H9 (cell line): ENCODE results near the gene PCARE. TPM values are rescaled to one million over a fixed set of nuclear protein-coding genes. Genes with fewer than 3 reads are reported as not detected.

Experiments
- DNase-seq: peaks from one replicate; pipeline ENCODE4 v3.0.0-alpha.2; 2017
- H2AFZ ChIP-seq: one replicate; pipeline ENCODE4 v1.6.1; 2013; ENCODE audit warnings: mild to moderate bottlenecking, low read length, control low read depth, moderate library complexity
- H2AK5ac ChIP-seq: 2 replicates; pipeline ENCODE4 v1.6.1; 2013; ENCODE audit warnings: low read length, control low read depth, mixed read lengths; ENCODE audit not compliant: insufficient read length
- H2BK120ac ChIP-seq: one replicate; pipeline ENCODE4 v1.6.1; 2013; ENCODE audit warnings: low read depth, mild to moderate bottlenecking, low read length, control low read depth, inconsistent platforms; ENCODE audit not compliant: poor library complexity, severe bottlenecking
- H2BK12ac ChIP-seq: 2 replicates; pipeline ENCODE4 v1.6.1; 2013; ENCODE audit warnings: low read length, control low read depth, mixed read lengths, low read depth; ENCODE audit not compliant: insufficient read length
- H2BK15ac ChIP-seq: 2 replicates; pipeline ENCODE4 v1.6.1; 2013; ENCODE audit warnings: low read depth, low read length, control low read depth
- H2BK20ac ChIP-seq: one replicate; pipeline ENCODE4 v1.6.1; 2013; ENCODE audit warnings: low read depth, mild to moderate bottlenecking, low read length, control low read depth, inconsistent platforms; ENCODE audit not compliant: poor library complexity, severe bottlenecking
- H2BK5ac ChIP-seq: 2 replicates; pipeline ENCODE4 v1.6.1; 2013; ENCODE audit warnings: low read length, control low read depth, mixed read lengths; ENCODE audit not compliant: insufficient read length
- H3K14ac ChIP-seq: 2 replicates; pipeline ENCODE4 v1.6.1; 2013; ENCODE audit warnings: low read length, control low read depth; ENCODE audit not compliant: insufficient read depth
- H3K18ac ChIP-seq: 2 replicates; pipeline ENCODE4 v1.6.1; 2013; ENCODE audit warnings: low read depth, mild to moderate bottlenecking, mixed read lengths, low read length, control low read depth; ENCODE audit not compliant: insufficient read length
- H3K23ac ChIP-seq: 2 replicates; pipeline ENCODE4 v1.6.1; 2013; ENCODE audit warnings: low read length, control low read depth, mixed read lengths, low read depth; ENCODE audit not compliant: insufficient read length
- H3K23me2 ChIP-seq: 2 replicates; pipeline ENCODE4 v1.6.1; 2013; ENCODE audit warnings: low read depth, mild to moderate bottlenecking, mixed read lengths, low read length, control low read depth; ENCODE audit not compliant: insufficient read length, poor library complexity, severe bottlenecking
- H3K27ac ChIP-seq: 2 replicates; pipeline ENCODE4 v1.5.1; 2013; ENCODE audit warnings: low read length, control low read depth, mixed read lengths, low read depth; ENCODE audit not compliant: insufficient read length
- H3K27me3 ChIP-seq: 2 replicates; pipeline ENCODE4 v1.6.1; 2013; ENCODE audit warnings: low read length, control low read depth, inconsistent platforms; ENCODE audit not compliant: insufficient read depth
- H3K4ac ChIP-seq: 2 replicates; pipeline ENCODE4 v1.6.1; 2013; ENCODE audit warnings: low read depth, mild to moderate bottlenecking, control low read depth, inconsistent platforms, low read length, moderate library complexity
- H3K4me1 ChIP-seq: 2 replicates; pipeline ENCODE4 v1.6.1; 2013; ENCODE audit warnings: low read length, control low read depth, inconsistent platforms; ENCODE audit not compliant: insufficient read depth
- H3K4me2 ChIP-seq: 2 replicates; pipeline ENCODE4 v1.6.1; 2013; ENCODE audit warnings: low read length, control low read depth, mixed read lengths; ENCODE audit not compliant: insufficient read length, insufficient read depth
- H3K56ac ChIP-seq: 2 replicates; pipeline ENCODE4 v1.6.1; 2013; ENCODE audit warnings: low read depth, mild to moderate bottlenecking, mixed read lengths, low read length, control low read depth; ENCODE audit not compliant: insufficient read length
- H3K79me1 ChIP-seq: 2 replicates; pipeline ENCODE4 v1.6.1; 2013; ENCODE audit warnings: low read depth, mild to moderate bottlenecking, moderate library complexity, low read length, control low read depth, inconsistent platforms; ENCODE audit not compliant: insufficient read depth, poor library complexity, severe bottlenecking
- H3K79me2 ChIP-seq: 2 replicates; pipeline ENCODE4 v1.6.1; 2013; ENCODE audit warnings: low read length, control low read depth, inconsistent platforms; ENCODE audit not compliant: insufficient read depth
- H3K9ac ChIP-seq: 2 replicates; pipeline ENCODE4 v1.6.1; 2013; ENCODE audit warnings: low read length, control low read depth, mixed read lengths; ENCODE audit not compliant: insufficient read length; ENCODE audit errors: extremely low read depth
- H3K9me3 ChIP-seq: one replicate; pipeline ENCODE4 v1.6.1; 2013; ENCODE audit warnings: low read depth, low read length, inconsistent platforms; ENCODE audit not compliant: control insufficient read depth
- H3T11ph ChIP-seq: one replicate; pipeline ENCODE4 v1.6.1; 2013; ENCODE audit warnings: mild to moderate bottlenecking, low read length, control low read depth, inconsistent platforms
- H4K20me1 ChIP-seq: one replicate; pipeline ENCODE4 v1.6.1; 2013; ENCODE audit not compliant: control insufficient read depth, insufficient read length, insufficient read depth
- H4K5ac ChIP-seq: 2 replicates; pipeline ENCODE4 v1.6.1; 2013; ENCODE audit warnings: low read depth, mild to moderate bottlenecking, mixed read lengths, low read length, control low read depth; ENCODE audit not compliant: insufficient read length
- H4K8ac ChIP-seq: replicated peaks from 2 replicates; pipeline ENCODE4 v1.6.1; 2013; ENCODE audit warnings: low read length, control low read depth, mixed read lengths, low read depth; ENCODE audit not compliant: insufficient read length
- H4K91ac ChIP-seq: 2 replicates; pipeline ENCODE4 v1.6.1; 2013; ENCODE audit warnings: low read depth, mild to moderate bottlenecking, moderate library complexity, mixed read lengths, low read length, control low read depth; ENCODE audit not compliant: insufficient read length
- H3K27ac Mint-ChIP-seq, 3 experiments: 2 replicates in 2 of 3; 3 replicates in 1 of 3; pipeline ENCODE4 v1.8.0; 2020 to 2021; ENCODE audit warnings: mixed read lengths in 3 of 3, mild to moderate bottlenecking in 1 of 3, moderate library complexity in 1 of 3
- H3K27me3 Mint-ChIP-seq: 2 replicates; pipeline ENCODE4 v1.8.0; 2021; ENCODE audit warnings: low read depth, mild to moderate bottlenecking, moderate library complexity, mixed read lengths
- H3K36me3 Mint-ChIP-seq, 3 experiments: 2 replicates in 2 of 3; 3 replicates in 1 of 3; pipeline ENCODE4 v1.8.0; 2020 to 2021; ENCODE audit warnings: low read depth in 3 of 3, mixed read lengths in 3 of 3; ENCODE audit not compliant: insufficient read depth in 1 of 3
- H3K4me1 Mint-ChIP-seq, 2 experiments: 2 replicates each; pipeline ENCODE4 v1.8.0; 2020; ENCODE audit warnings: mixed read lengths in 2 of 2
- H3K4me3 Mint-ChIP-seq, 2 experiments: 2 replicates in 1 of 2; 3 replicates in 1 of 2; pipeline ENCODE4 v1.8.0; 2020 to 2021; ENCODE audit warnings: mild to moderate bottlenecking in 2 of 2, mixed read lengths in 2 of 2, moderate library complexity in 1 of 2
- H3K9me3 Mint-ChIP-seq, 2 experiments: 2 replicates in 1 of 2; 3 replicates in 1 of 2; pipeline ENCODE4 v1.8.0; 2020; ENCODE audit warnings: mild to moderate bottlenecking in 2 of 2, mixed read lengths in 2 of 2, moderate library complexity in 1 of 2
- WGBS: extraction: QIAGEN DNeasy Blood & Tissue Kit; methylation state at CpG from one replicate; pipeline ENCODE4 v1.1.7; 2013; ENCODE audit warnings: missing lambda C conversion rate, low lambda C conversion rate, mixed read lengths; ENCODE audit not compliant: insufficient read length; ENCODE audit errors: extremely low coverage; 5-methylcytosine and 5-hydroxymethylcytosine counted together
- total RNA-seq: library from RNA; stranded (reverse); gene quantifications from 2 replicates; pipeline ENCODE4 v1.2.1, GENCODE V29; 2021
- TF ChIP-seq, protein P1 (sequence below): fragments of 200-600 bp; sonication (generic); conservative IDR thresholded peaks from 3 replicates; pipeline ENCODE4 v1.8.0; 2021; ENCODE audit warnings: antibody characterized with exemption, mild to moderate bottlenecking

PCARE gene
- total RNA-seq, 1 experiment from 2014 or later = not detected

DNA sequence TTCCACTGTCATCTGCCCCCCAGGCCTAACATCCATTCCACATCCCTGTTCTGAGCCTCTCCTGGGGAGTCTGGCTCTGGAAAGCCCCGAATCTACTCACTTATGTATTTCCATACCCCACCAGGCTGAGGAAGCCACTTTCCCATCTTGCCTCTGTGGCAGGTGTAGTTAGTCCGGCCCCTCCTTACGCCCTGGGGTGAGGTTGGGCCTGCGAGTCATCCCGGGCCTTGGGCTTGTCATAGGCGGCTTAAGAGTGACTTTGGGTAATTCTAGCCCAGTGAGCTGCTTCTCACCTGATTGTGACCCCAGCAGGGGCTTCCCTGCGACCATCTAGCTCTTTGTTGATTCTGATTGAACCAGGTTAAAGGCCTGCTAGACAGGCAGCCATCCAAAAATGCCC lies 21.1 kb downstream of the PCARE start:
- WGBS = no CpG with 5 or more reads among the region's 7 CpGs
- no peaks in the 10 kb centered on the region for H3K79me1 ChIP-seq
- no peak overlapping the region for H3K27ac Mint-ChIP-seq
- no peak overlapping the region for H2AFZ ChIP-seq
- no peak overlapping the region for H3K18ac ChIP-seq
- no peak overlapping the region for H3K27ac ChIP-seq
- H2BK120ac ChIP-seq = no peak overlapping the region
- no peak overlapping the region for H4K91ac ChIP-seq
- DNase-seq = peak; percentile 65
- H2BK15ac ChIP-seq = no peak overlapping the region
- H3K36me3 Mint-ChIP-seq = no peaks in the 10 kb centered on the region
- no peak overlapping the region for H2BK5ac ChIP-seq
- TF ChIP-seq, protein P1, sequence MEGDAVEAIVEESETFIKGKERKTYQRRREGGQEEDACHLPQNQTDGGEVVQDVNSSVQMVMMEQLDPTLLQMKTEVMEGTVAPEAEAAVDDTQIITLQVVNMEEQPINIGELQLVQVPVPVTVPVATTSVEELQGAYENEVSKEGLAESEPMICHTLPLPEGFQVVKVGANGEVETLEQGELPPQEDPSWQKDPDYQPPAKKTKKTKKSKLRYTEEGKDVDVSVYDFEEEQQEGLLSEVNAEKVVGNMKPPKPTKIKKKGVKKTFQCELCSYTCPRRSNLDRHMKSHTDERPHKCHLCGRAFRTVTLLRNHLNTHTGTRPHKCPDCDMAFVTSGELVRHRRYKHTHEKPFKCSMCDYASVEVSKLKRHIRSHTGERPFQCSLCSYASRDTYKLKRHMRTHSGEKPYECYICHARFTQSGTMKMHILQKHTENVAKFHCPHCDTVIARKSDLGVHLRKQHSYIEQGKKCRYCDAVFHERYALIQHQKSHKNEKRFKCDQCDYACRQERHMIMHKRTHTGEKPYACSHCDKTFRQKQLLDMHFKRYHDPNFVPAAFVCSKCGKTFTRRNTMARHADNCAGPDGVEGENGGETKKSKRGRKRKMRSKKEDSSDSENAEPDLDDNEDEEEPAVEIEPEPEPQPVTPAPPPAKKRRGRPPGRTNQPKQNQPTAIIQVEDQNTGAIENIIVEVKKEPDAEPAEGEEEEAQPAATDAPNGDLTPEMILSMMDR = no peak
- H3K27me3 Mint-ChIP-seq = peaks cover 5% of the 10 kb centered on the region
- no peak overlapping the region for H2BK12ac ChIP-seq
- no peak overlapping the region for H3K56ac ChIP-seq
- no peak overlapping the region for H4K8ac ChIP-seq
- no peak overlapping the region for H3K9ac ChIP-seq
- H3T11ph ChIP-seq = no peak overlapping the region
- no peak overlapping the region for H3K4me2 ChIP-seq
- no peak overlapping the region for H2AK5ac ChIP-seq
- no peak overlapping the region for H2BK20ac ChIP-seq
- H4K20me1 ChIP-seq = no peaks in the 10 kb centered on the region
- no peaks in the 10 kb centered on the region for H3K23me2 ChIP-seq
- H3K9me3 Mint-ChIP-seq = no peaks in the 10 kb centered on the region
- no peaks in the 10 kb centered on the region for H3K27me3 ChIP-seq
- peaks cover 20% of the 10 kb centered on the region in 2 experiments for H3K4me1 Mint-ChIP-seq
- H3K23ac ChIP-seq = no peak overlapping the region
- no peak overlapping the region for H3K4ac ChIP-seq
- no peaks in the 10 kb centered on the region for H3K9me3 ChIP-seq
- no peak overlapping the region for H4K5ac ChIP-seq
- no peak overlapping the region for H3K14ac ChIP-seq
- peaks cover 4% of the 10 kb centered on the region; the same call in 1 of the 2 replicates for H3K4me1 ChIP-seq
- H3K79me2 ChIP-seq = no peaks in the 10 kb centered on the region
- no peak overlapping the region for H3K4me3 Mint-ChIP-seq
